Activated CD8-positive, alpha-beta memory T cell treated with anti-CD3 and anti-CD28 coated beads for 36 hours (primary cell): ENCODE measurements around the gene GNAO1. TPM values are rescaled to one million over a fixed set of nuclear protein-coding genes. Genes with fewer than 3 reads are reported as not detected.
"Not testable (repeated sequence)": the region's sequence is repeated elsewhere in the genome, so short reads cannot be mapped to it uniquely, and the experiment has no call there.

Experiments
- CTCF ChIA-PET: fragments of 350-600 bp; sonication (Branson Sonifier 250); formaldehyde crosslinking; loops from one replicate; lab custom pipeline; 2021; ENCODE audit warnings: antibody characterized with exemption; lab: Charles Lee
- POLR2A ChIA-PET: fragments of 350-600 bp; sonication (Branson Sonifier 250); formaldehyde crosslinking; loops from one replicate; lab custom pipeline; 2021; ENCODE audit warnings: antibody characterized with exemption; lab: Charles Lee
- total RNA-seq, 2 experiments: library from RNA; stranded (reverse); gene quantifications; one replicate each; pipeline ENCODE4 v1.2.3, GENCODE V29; 2021

The GNAO1 gene
- total RNA-seq, 2 experiments from 2014 or later = 4.9 to 5.2 TPM

DNA sequence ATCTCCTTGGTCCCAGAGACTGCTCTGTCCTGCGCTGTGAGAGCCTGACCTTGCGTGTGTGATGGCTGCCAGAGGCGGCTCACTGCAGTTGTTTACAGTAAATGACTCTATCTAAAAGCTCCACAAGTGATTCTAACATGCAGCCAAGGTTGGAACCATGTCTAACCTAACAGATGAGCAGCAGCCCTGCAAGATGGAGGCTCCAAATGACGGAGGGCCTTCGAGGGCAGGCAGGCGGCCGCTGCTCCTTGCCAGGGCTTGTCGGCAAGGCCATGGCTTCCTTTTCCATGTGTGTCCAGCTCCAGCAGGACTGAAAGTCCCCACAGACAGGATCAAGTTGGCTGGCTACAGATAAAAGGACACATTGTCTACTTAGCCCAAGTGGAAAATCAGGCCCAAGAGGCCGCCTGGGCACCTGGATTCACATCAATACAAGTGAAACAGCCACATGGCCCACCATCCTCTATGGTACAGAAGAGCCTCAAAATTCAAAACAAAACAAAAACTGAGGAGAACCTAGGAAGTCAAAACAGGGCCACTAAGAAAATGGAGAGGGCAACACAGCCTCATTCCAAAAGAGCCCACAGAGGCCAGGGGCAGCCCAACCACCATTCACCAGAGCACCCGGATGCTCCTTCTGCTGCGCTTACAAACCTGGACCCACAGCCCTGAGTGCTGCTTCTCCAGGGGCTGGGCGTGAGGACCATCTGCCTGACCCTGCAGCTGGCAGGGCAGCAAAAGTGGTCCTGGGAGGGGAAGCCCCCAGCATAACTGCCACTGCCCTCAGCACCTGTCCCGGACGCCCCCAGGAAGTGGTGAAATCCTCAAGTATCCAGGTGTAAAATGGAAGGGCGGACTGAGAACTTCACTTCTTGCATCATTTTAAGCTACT, 169.1 kb downstream of the GNAO1 start:
- ChIA-PET CTCF (no interaction called here), POLR2A (no interaction called here)

DNA sequence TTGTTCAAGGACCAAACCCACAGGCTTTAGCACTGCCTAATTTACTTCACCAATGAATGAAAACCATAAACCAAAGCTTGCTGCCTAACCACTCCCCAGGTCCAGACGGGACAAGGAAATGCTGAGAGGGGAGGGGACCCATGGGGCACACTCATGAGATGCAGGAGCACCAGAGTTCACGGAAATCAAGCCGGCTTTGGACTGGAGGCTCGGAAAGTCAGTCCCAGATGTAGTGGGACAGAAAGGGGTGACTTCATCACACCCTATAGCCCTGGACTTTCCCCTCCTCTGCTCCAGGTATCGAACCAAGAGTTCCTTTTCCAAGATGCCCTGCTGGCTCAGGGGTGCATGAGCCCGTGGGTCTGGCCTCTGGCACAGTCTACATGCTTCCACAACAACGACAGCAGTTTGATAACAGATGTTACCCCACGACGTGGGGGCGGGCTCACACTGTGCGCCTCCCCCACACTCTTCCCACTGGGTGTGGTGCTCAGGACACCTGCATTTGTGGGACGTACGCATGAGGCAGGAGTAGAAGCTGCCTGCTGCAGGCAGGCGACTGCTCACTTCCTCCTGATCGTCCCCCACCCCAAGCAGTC, 170.9 kb downstream of the GNAO1 start:
- ChIA-PET CTCF (no interaction called here), POLR2A (no interaction called here)

DNA sequence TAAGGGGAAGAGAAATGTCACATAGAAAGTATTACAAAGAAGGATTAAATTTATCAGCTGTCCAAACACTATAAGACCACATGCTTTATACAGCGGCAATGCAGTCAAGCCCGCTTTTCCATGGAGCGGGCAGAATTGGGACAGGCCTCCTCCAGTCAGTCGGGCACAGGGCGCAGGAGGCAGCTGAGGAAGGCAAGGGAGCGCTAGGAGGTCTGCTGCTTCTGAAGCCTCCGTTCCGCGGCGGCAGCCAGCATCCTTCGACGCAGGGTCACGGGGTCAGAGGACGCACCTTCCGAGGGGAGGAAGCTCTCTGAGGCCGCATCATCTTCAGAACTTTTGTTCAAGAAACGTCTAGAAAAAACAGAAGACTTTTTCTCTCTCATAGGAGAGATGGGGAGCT, 171.4 kb downstream of the GNAO1 start:
- ChIA-PET CTCF (no interaction called here), POLR2A (no interaction called here)

- ChIA-PET CTCF (no interaction called here), POLR2A (no interaction called here)
These were observed 172.0 kb downstream of the GNAO1 start for GRCh38 chr16:56363181-56363716.

DNA sequence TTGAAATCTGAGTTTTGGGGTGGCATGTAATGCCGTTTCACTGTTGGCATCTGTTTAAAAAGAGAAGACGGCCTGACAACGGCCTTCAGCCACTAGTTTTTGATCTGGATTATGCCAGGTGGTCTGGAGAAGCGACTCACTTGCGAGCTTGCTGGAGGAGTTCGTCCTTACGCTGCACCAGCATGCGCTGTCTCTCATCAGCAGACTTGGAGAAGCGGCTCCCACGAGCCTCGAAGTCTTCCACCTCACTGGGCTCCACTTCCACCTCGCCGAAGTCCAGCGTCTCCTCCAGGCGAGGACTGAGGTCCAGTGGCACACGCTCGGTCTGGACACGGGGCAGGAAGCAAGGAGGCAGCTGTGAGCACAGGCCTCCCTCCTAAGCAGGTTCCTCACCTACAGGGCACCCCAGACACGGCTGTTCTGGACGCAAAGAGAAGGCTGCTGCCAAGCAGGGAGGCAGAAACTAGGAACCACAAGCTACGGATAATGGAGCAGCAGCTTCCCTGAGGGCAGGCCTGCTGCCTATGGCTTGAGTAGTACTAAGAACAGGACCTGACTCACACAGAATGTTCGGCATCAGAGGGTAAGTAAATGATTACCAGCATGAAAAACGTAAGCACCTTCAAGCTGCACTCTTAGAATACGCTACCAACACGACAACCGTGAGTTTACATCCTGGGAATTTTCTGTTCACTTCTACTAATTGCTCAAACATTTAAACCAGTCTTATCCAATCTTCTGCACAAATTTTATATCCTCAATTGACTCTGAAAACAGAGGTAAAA, 172.7 kb downstream of the GNAO1 start:
- POLR2A ChIA-PET = no interaction called here
- CTCF ChIA-PET = no interaction called here

DNA sequence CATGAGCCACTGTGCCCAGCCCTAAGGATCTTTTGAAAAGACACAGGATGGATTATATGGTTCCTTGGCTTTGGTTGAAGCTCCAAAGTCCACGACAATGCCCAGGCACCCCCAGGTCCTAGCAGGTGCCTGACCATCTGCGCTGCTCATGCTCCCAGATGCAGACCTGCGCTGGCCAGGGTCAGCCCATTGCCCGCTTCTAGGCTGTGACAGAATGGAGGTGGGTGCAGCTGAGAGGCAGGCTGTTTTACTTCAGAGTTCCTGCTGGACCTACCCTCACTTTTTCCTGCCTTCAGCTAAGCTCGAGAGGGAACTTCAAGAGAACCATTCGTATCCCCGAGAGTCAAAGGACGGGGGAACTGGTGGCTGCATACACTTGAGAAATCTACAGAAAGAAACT, 173.6 kb downstream of the GNAO1 start:
- POLR2A ChIA-PET = no interaction called here

DNA sequence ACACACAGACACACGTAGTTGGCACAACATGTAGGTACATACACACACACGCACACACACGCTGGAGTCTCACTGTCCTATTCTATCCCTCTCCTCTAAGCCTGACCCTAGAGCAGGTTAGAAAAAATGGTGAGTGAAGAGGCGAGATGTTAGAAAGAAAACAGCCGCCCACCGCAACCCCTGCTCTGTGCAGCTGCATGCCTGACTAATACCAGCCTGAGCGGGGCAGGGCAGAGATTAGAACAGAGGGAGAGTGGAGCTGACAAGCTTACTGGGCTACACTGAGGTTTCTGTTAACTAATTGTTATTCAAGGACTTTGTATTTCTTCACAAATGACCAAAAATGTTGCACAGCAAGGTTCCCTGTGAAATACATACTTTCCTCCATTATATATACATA, 174.3 kb downstream of the GNAO1 start:
- ChIA-PET POLR2A (no interaction called here), CTCF (no interaction called here)

More for the DNA sequence above, 173.6 kb downstream of the GNAO1 start:
- CTCF ChIA-PET = no interaction called here

- CTCF ChIA-PET = interaction anchor here (0.9 kb wide), 1 partner anchor 10 kb away, joined by 3 read pairs; no protein-coding TSS in a partner anchor
These were observed 175.7 kb downstream of the GNAO1 start for GRCh38 chr16:56366945-56367344.

GRCh38 chr16:56367764-56368163, 176.5 kb downstream of the GNAO1 start:
- POLR2A ChIA-PET = no interaction called here
- CTCF ChIA-PET = no interaction called here

More at GRCh38 chr16:56366945-56367344, 175.7 kb downstream of the GNAO1 start:
- POLR2A ChIA-PET = no interaction called here

DNA sequence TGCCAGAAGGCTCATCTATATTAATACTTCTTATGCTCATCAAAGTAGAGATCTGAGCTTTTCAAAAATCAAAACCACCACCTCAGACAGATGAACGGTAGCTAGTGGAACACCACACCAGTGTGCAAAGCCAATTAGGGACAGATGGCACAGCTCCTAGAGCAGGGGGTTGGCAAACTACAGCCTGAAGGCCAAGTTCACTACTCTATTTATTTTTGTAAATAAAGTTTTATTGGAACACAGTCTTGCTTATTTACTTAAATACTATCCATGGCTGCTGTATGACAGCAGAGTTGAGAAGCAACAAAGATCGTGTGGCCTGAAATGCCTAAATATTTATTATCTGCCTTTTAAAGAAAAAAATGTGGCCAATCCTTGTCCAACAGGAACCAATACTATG, 177.3 kb downstream of the GNAO1 start:
- ChIA-PET POLR2A (no interaction called here), CTCF (no interaction called here)

DNA sequence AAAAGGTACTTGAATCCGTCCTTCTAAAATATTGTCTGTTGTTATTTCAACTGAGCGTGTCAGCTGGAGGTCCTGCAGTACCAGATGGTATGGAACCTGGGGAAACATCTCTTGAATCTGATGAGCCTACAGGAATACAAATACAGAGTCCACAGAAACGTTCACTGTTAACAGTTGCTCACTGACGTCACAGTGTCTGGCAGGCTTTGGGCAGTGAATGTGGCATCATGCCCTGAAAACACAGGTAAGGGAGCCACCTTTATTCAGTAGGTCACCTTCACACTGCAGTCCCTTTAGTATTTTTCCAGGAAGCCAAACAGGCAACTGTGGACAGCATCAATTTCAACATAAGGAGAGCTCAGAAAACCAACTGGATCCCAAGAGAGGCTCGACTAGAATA, 177.9 kb downstream of the GNAO1 start:
- POLR2A ChIA-PET = no interaction called here
- CTCF ChIA-PET = no interaction called here

- POLR2A ChIA-PET = no interaction called here
- CTCF ChIA-PET = no interaction called here
These were observed 179.0 kb downstream of the GNAO1 start for GRCh38 chr16:56370185-56370874.

- ChIA-PET CTCF (no interaction called here), POLR2A (no interaction called here)
These were observed 179.8 kb downstream of the GNAO1 start for GRCh38 chr16:56370875-56371659.

GRCh38 chr16:56371660-56371937, 180.3 kb downstream of the GNAO1 start:
- POLR2A ChIA-PET = no interaction called here
- CTCF ChIA-PET = no interaction called here

GRCh38 chr16:56372013-56372634, 180.8 kb downstream of the GNAO1 start:
- ChIA-PET POLR2A (no interaction called here), CTCF (no interaction called here)

GRCh38 chr16:56373003-56373402, 181.7 kb downstream of the GNAO1 start:
- POLR2A ChIA-PET = no interaction called here
- CTCF ChIA-PET = no interaction called here

DNA sequence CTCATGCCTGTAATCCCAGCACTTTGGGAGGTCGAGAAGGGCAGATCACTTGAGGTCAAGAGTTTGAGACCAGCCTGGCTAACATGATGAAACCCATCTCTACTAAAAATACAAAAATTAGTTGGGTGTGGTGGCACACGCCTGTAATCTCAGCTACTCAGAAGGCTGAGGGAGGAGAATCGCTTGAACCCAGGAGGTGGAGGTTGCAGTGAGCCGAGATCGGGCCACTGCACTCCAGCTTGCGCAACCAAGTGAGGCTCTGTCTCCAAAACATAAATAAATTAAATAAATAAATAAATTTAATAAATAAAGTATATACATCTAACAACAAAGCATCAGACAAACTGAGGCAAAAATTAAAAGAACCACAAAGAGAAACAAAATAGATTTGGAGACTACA, 184.5 kb downstream of the GNAO1 start:
- POLR2A ChIA-PET, CTCF ChIA-PET: not testable (repeated sequence)

DNA sequence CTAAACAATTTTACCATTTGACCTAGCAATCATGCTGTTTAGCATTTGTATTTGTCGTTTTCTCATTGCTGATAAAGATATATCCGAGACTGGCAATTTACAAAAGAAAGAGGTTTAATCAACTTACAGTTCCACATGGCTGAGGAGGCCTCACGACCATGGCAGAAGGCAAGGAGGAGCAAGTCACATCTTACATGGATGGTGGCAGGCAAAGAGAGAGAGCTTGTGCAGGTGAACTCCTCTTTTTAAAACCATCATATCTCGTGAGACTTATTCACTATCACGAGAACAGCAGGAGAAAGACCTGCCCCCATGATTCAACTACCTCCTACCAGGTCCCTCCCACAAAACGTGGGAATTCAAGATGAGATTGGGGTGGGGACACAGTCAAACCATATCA, 187.8 kb downstream of the GNAO1 start:
- POLR2A ChIA-PET, CTCF ChIA-PET: not testable (repeated sequence)
